IMR-90 (cell line): ENCODE results near the gene ATF1.

ENCODE experiments used
- CEBPB ChIP-seq: IDR thresholded peaks from 2 replicates; pipeline ENCODE4 v1.6.1; 2012; ENCODE audit warnings: low read depth, low read length, improper control_type of control experiment
- CHD1 ChIP-seq: IDR thresholded peaks from 2 replicates; pipeline ENCODE4 v1.6.1; 2012; ENCODE audit warnings: low read depth, low read length, improper control_type of control experiment
- CTCF ChIP-seq: conservative IDR thresholded peaks from 2 replicates; pipeline ENCODE4 v1.5.1; 2012; ENCODE audit warnings: mild to moderate bottlenecking, low read depth, low read length, improper control_type of control experiment
- MAFK ChIP-seq: IDR thresholded peaks from 2 replicates; pipeline ENCODE4 v1.6.1; 2012; ENCODE audit warnings: low read depth, low read length, improper control_type of control experiment
- MAZ ChIP-seq: IDR thresholded peaks from 2 replicates; pipeline ENCODE4 v1.6.1; 2012; ENCODE audit warnings: low read depth, mild to moderate bottlenecking, low read length, improper control_type of control experiment, moderate library complexity, borderline replicate concordance
- MXI1 ChIP-seq: IDR thresholded peaks from 2 replicates; pipeline ENCODE4 v1.6.1; 2012; ENCODE audit warnings: low read depth, mild to moderate bottlenecking, low read length, moderate library complexity, borderline replicate concordance
- POLR2A ChIP-seq: IDR thresholded peaks from 2 replicates; pipeline ENCODE4 v1.6.1; 2012; ENCODE audit warnings: mild to moderate bottlenecking, low read depth, low read length
- RAD21 ChIP-seq: IDR thresholded peaks from 2 replicates; pipeline ENCODE4 v1.6.1; 2012; ENCODE audit warnings: low read length, improper control_type of control experiment
- SMC3 ChIP-seq: fragments of 150-350 bp; IDR thresholded peaks from 2 replicates; pipeline ENCODE4 v1.6.1; 2016; ENCODE audit warnings: low read depth, mild to moderate bottlenecking, antibody characterized with exemption, low read length, moderate library complexity
- USF2 ChIP-seq: fragments of 150-350 bp; IDR thresholded peaks from 2 replicates; pipeline ENCODE4 v1.6.1; 2017; ENCODE audit warnings: mild to moderate bottlenecking, antibody characterized with exemption, low read length, low read depth
- TF ChIP-seq, protein P1 (sequence below): fragments of 150-350 bp; IDR thresholded peaks from 2 replicates; pipeline ENCODE4 v1.6.1; 2016; ENCODE audit warnings: low read depth, mild to moderate bottlenecking, low read length, moderate library complexity, borderline replicate concordance

DNA sequence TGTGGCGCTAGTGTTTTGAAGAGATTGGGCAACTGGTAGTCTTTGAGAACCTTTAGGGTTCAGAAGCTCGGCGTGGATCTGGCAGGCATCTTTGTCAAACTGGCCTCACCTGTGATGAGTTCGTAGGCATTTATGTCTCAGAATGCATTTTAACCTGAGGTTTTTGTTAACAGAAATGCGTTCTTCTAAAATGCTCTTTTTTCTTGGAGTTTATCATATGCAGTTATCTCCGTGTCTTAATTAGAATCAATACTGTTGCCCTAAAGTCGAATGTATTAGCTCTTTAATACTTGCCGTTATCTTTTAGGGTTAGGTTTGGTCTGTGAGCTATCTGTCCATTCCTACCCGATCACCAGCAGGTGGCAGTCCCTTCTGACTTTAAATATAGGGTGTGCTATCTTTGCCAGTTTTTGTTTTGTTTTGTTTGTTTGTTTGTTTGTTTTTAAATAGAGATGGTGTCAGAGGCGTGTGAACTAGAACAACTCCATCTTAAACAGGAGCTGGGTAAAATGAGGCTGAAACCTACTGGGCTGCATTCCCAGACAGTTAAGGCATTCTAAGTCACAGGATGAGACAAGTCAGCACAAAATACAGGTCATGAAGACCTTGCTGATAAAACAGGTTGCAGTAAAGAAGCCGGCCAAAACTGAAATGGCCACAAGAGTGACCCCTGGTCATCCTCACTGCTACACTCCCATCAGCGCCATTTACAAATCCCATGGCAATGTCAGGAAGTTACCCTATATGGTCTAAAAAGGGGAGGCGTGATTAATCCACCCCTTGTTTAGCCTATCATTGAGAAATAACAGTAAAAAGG lies 1.4 kb downstream of the ATF1 start:
- peak; percentile 63 for TF ChIP-seq CTCF
- TF ChIP-seq SMC3: peak; percentile 55
- TF ChIP-seq, protein P1, sequence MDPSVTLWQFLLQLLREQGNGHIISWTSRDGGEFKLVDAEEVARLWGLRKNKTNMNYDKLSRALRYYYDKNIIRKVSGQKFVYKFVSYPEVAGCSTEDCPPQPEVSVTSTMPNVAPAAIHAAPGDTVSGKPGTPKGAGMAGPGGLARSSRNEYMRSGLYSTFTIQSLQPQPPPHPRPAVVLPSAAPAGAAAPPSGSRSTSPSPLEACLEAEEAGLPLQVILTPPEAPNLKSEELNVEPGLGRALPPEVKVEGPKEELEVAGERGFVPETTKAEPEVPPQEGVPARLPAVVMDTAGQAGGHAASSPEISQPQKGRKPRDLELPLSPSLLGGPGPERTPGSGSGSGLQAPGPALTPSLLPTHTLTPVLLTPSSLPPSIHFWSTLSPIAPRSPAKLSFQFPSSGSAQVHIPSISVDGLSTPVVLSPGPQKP: no peak
- peak; percentile 72 for TF ChIP-seq CEBPB
- no peak for TF ChIP-seq MXI1
- TF ChIP-seq USF2: no peak
- TF ChIP-seq MAZ: no peak
- no peak for TF ChIP-seq POLR2A
- peak; percentile 65 for TF ChIP-seq RAD21
- no peak for TF ChIP-seq CHD1
- TF ChIP-seq MAFK: peak; percentile 16; the same call in 1 of the 2 replicates
